Fibroblast of lung (primary cell): ENCODE results near the gene C6orf47. TPM values are rescaled to one million over a fixed set of nuclear protein-coding genes. Genes with fewer than 3 reads are reported as not detected.

ENCODE experiments used
- DNase-seq, 2 donors: peaks; one replicate each; pipeline versions ENCODE4 v3.0.0 to v3.0.0-alpha.2; 2010; ENCODE audit warnings: low read depth in 2 of 2
- H2AFZ ChIP-seq: 2 replicates; pipeline ENCODE4 v1.5.1; 2012; ENCODE audit warnings: low read length, control low read depth, inconsistent platforms
- H3K27ac ChIP-seq: 2 replicates; pipeline ENCODE4 v1.5.1; 2011; ENCODE audit warnings: low read length, control low read depth; ENCODE audit not compliant: insufficient read depth
- H3K27me3 ChIP-seq: 2 replicates; pipeline ENCODE4 v1.5.1; 2011; ENCODE audit warnings: mild to moderate bottlenecking, low read length; ENCODE audit not compliant: control insufficient read depth, insufficient read depth
- H3K36me3 ChIP-seq: 2 replicates; pipeline ENCODE4 v1.5.1; 2011; ENCODE audit warnings: low read length; ENCODE audit not compliant: control insufficient read depth, insufficient read depth
- H3K4me1 ChIP-seq: 2 replicates; pipeline ENCODE4 v1.5.1; 2011; ENCODE audit warnings: low read length; ENCODE audit not compliant: control insufficient read depth, insufficient read depth; ENCODE audit errors: extremely low read depth
- H3K4me2 ChIP-seq: 2 replicates; pipeline ENCODE4 v1.5.1; 2011; ENCODE audit warnings: low read length, control low read depth; ENCODE audit not compliant: insufficient read depth; ENCODE audit errors: extremely low read depth
- H3K4me3 ChIP-seq, 4 experiments: fragments of 200-600 bp in 1 of 4; sonication (generic) in 1 of 4; replicated peaks in 1 of 4; 2 replicates each; pipeline ENCODE4 v1.5.1; 2011 to 2016; ENCODE audit warnings: low read length in 4 of 4, low read depth in 3 of 4, mild to moderate bottlenecking in 3 of 4, control low read depth in 2 of 4, inconsistent platforms in 1 of 4, mixed read lengths in 1 of 4; ENCODE audit not compliant: insufficient read depth in 1 of 4; ENCODE audit errors: control extremely low read depth in 1 of 4
- H3K79me2 ChIP-seq: 2 replicates; pipeline ENCODE4 v1.5.1; 2012; ENCODE audit warnings: mild to moderate bottlenecking, low read length, inconsistent platforms; ENCODE audit not compliant: control insufficient read depth, insufficient read depth
- H3K9ac ChIP-seq: 2 replicates; pipeline ENCODE4 v1.5.1; 2011; ENCODE audit warnings: mild to moderate bottlenecking, low read length, control low read depth; ENCODE audit not compliant: insufficient read depth
- H3K9me3 ChIP-seq: 2 replicates; pipeline ENCODE4 v1.5.1; 2012; ENCODE audit warnings: low read depth, low read length; ENCODE audit not compliant: control insufficient read depth, insufficient read depth
- H4K20me1 ChIP-seq: 2 replicates; pipeline ENCODE4 v1.5.1; 2011; ENCODE audit warnings: low read length; ENCODE audit not compliant: control insufficient read depth, insufficient read depth; ENCODE audit errors: extremely low read depth
- CTCF ChIP-seq, 2 donors: IDR thresholded peaks in 1 of 2; conservative IDR thresholded peaks in 1 of 2; 1 replicate in 1 of 2; 2 replicates in 1 of 2; pipeline ENCODE4 v1.5.1; 2011 to 2012; ENCODE audit warnings: low read length in 2 of 2, control low read depth in 1 of 2, inconsistent platforms in 1 of 2, low read depth in 1 of 2, mild to moderate bottlenecking in 1 of 2
- EZH2 ChIP-seq: IDR thresholded peaks from 2 replicates; pipeline ENCODE4 v1.5.1; 2012; ENCODE audit warnings: low read length, control low read depth, mild to moderate bottlenecking; ENCODE audit errors: missing control alignments
- polyA plus RNA-seq, 2 donors: library from polyadenylated mRNA; depleted of rRNA in 1 of 2; stranded (reverse) in 1 of 2; unstranded in 1 of 2; fragments of >200 nt; gene quantifications; 2 replicates each; pipeline ENCODE4 v1.2.1, GENCODE V29; 2011 to 2012; ENCODE audit warnings: missing spikeins in 1 of 2
- total RNA-seq: library from RNA; depleted of rRNA; stranded (reverse); fragments of >200 nt; gene quantifications from 2 replicates; pipeline ENCODE4 v1.2.1, GENCODE V29; 2014

Gene C6orf47
- total and polyA plus RNA-seq, 2 donors (not counting 1 experiment from before 2014, with no cell fraction given): 7.9 to 20.6 TPM

- Histone ChIP-seq H3K27me3 (no peaks in the 10 kb centered on the region), H3K36me3 (peaks cover 27% of the 10 kb centered on the region), H3K4me2 (no peak overlapping the region), H3K4me3 (no peak overlapping the region), H3K27ac (no peak overlapping the region), H4K20me1 (no peaks in the 10 kb centered on the region), H3K4me1 (no peaks in the 10 kb centered on the region), H3K9me3 (no peaks in the 10 kb centered on the region), H2AFZ (no peak overlapping the region), H3K9ac (no peak overlapping the region), H3K79me2 (no peaks in the 10 kb centered on the region)
- no peak for DNase-seq
- TF ChIP-seq CTCF (conservative IDR thresholded peaks at IDR 0.05 in 1 of 2, IDR thresholded peaks at IDR 0.05 in 1 of 2; ENCODE audit: low read depth in 1 of 2, low read length in 2 of 2) (no peak), EZH2 (no peak)
Measured at GRCh38 chr6:31692886-31693285, 32.3 kb upstream of the C6orf47 start.

- Histone ChIP-seq H3K27ac (no peak overlapping the region), H3K9me3 (no peaks in the 10 kb centered on the region), H4K20me1 (no peaks in the 10 kb centered on the region), H2AFZ (no peak overlapping the region), H3K4me1 (no peaks in the 10 kb centered on the region), H3K27me3 (no peaks in the 10 kb centered on the region), H3K36me3 (peaks cover 31% of the 10 kb centered on the region), H3K4me2 (no peak overlapping the region), H3K9ac (no peak overlapping the region), H3K4me3 (no peak overlapping the region), H3K79me2 (no peaks in the 10 kb centered on the region)
- TF ChIP-seq CTCF (conservative IDR thresholded peaks at IDR 0.05 in 1 of 2, IDR thresholded peaks at IDR 0.05 in 1 of 2; ENCODE audit: low read depth in 1 of 2, low read length in 2 of 2): no peak
- no peak for TF ChIP-seq EZH2
- DNase-seq: no peak
Measured at GRCh38 chr6:31692353-31692752, 31.8 kb upstream of the C6orf47 start.

- no peaks in the 10 kb centered on the region for H3K4me1 ChIP-seq
- no peak overlapping the region for H3K27ac ChIP-seq
- no peak overlapping the region for H3K4me2 ChIP-seq
- TF ChIP-seq CTCF (conservative IDR thresholded peaks at IDR 0.05 in 1 of 2, IDR thresholded peaks at IDR 0.05 in 1 of 2; ENCODE audit: low read depth in 1 of 2, low read length in 2 of 2): no peak
- TF ChIP-seq EZH2: no peak
- H4K20me1 ChIP-seq: no peaks in the 10 kb centered on the region
- H3K79me2 ChIP-seq: no peaks in the 10 kb centered on the region
- no peaks in the 10 kb centered on the region for H3K27me3 ChIP-seq
- no peaks in the 10 kb centered on the region for H3K9me3 ChIP-seq
- no peak overlapping the region for H3K4me3 ChIP-seq
- no peak for DNase-seq
- H3K36me3 ChIP-seq: peaks cover 31% of the 10 kb centered on the region
- H2AFZ ChIP-seq: no peak overlapping the region
- H3K9ac ChIP-seq: no peak overlapping the region
Measured at GRCh38 chr6:31691564-31692108, 31.1 kb upstream of the C6orf47 start.
